SK-N-SH treated with all-trans-retinoic acid at 6 μM for 48 hours (cell line): Measurements from ENCODE around the gene RILPL1.
A peak's percentile ranks its signal among the peaks of the same experiment; 100 is the strongest.
"Not testable (repeated sequence)": the region's sequence is repeated elsewhere in the genome, so short reads cannot be mapped to it uniquely, and the experiment has no call there.

Experiments
- ATAC-seq: fragments of 200-7000 bp; cut with Tn5 transposase; 3 replicates; pipeline ENCODE4 v1.9.1; 2020; ENCODE audit warnings: mild to moderate bottlenecking, moderate library complexity
- BACH2 ChIP-seq: fragments of 250-450 bp; sonication (Bioruptor Pico); IDR thresholded peaks from 2 replicates; pipeline ENCODE4 v1.9.0; 2021; ENCODE audit warnings: mild to moderate bottlenecking, borderline replicate concordance
- CSDC2 ChIP-seq: fragments of 250-450 bp; sonication (Bioruptor Pico); IDR thresholded peaks from 2 replicates; pipeline ENCODE4 v1.5.0; 2020; ENCODE audit warnings: mild to moderate bottlenecking, moderate library complexity
- ESRRG ChIP-seq: fragments of 250-450 bp; sonication (Bioruptor Pico); IDR thresholded peaks from 2 replicates; pipeline ENCODE4 v1.6.1; 2021; ENCODE audit warnings: mild to moderate bottlenecking
- GLIS3 ChIP-seq: fragments of 250-450 bp; sonication (Bioruptor Pico); IDR thresholded peaks from 2 replicates; pipeline ENCODE4 v1.5.0; 2020; ENCODE audit warnings: mild to moderate bottlenecking, moderate library complexity
- ISL1 ChIP-seq: fragments of 250-450 bp; sonication (Bioruptor Pico); IDR thresholded peaks from 2 replicates; pipeline ENCODE4 v2.1.2; 2022; ENCODE audit warnings: mild to moderate bottlenecking, moderate library complexity
- OSR1 ChIP-seq: fragments of 250-450 bp; sonication (Bioruptor Pico); IDR thresholded peaks from 2 replicates; pipeline ENCODE4 v1.8.0; 2022; ENCODE audit warnings: moderate library complexity, mild to moderate bottlenecking, inconsistent platforms
- PATZ1 ChIP-seq: fragments of 250-450 bp; sonication (Bioruptor Pico); IDR thresholded peaks from 2 replicates; pipeline ENCODE4 v1.8.0; 2020; ENCODE audit warnings: mild to moderate bottlenecking, moderate library complexity, borderline replicate concordance
- PPARA ChIP-seq: fragments of 250-450 bp; sonication (Bioruptor Pico); IDR thresholded peaks from 2 replicates; pipeline ENCODE4 v1.5.0; 2020; ENCODE audit warnings: mild to moderate bottlenecking, borderline replicate concordance
- RARB ChIP-seq: fragments of 250-450 bp; sonication (Bioruptor Pico); IDR thresholded peaks from 2 replicates; pipeline ENCODE4 v1.8.0; 2021; ENCODE audit warnings: mild to moderate bottlenecking, moderate library complexity
- SNAI2 ChIP-seq: fragments of 250-450 bp; sonication (Bioruptor Pico); IDR thresholded peaks from 2 replicates; pipeline ENCODE4 v1.5.0; 2020; ENCODE audit warnings: mild to moderate bottlenecking, moderate library complexity
- TCF4 ChIP-seq: fragments of 250-450 bp; sonication (Bioruptor Pico); IDR thresholded peaks from 2 replicates; pipeline ENCODE4 v1.8.0; 2021; ENCODE audit warnings: mild to moderate bottlenecking, moderate library complexity, borderline replicate concordance
- TOX ChIP-seq: fragments of 250-450 bp; sonication (Bioruptor Pico); IDR thresholded peaks from 2 replicates; pipeline ENCODE4 v1.8.0; 2021; ENCODE audit warnings: mild to moderate bottlenecking, moderate library complexity, borderline replicate concordance
- ZC3H10 ChIP-seq: fragments of 250-450 bp; sonication (Bioruptor Pico); IDR thresholded peaks from 2 replicates; pipeline ENCODE4 v1.5.1; 2021; ENCODE audit warnings: mild to moderate bottlenecking, moderate library complexity
- ZFP3 ChIP-seq: fragments of 250-450 bp; sonication (Bioruptor Pico); IDR thresholded peaks from 2 replicates; pipeline ENCODE4 v1.5.0; 2020; ENCODE audit warnings: mild to moderate bottlenecking, moderate library complexity
- ZFP30 ChIP-seq: fragments of 450-650 bp; formaldehyde crosslinking; IDR thresholded peaks from 2 replicates; pipeline ENCODE4 v1.5.0; 2022; ENCODE audit warnings: mild to moderate bottlenecking, moderate library complexity
- ZNF565 ChIP-seq: fragments of 450-650 bp; formaldehyde crosslinking; conservative IDR thresholded peaks from 2 replicates; pipeline ENCODE4 v1.5.0; 2020; ENCODE audit warnings: low read depth, mild to moderate bottlenecking, moderate library complexity
- ZNF70 ChIP-seq: fragments of 450-650 bp; formaldehyde crosslinking; IDR thresholded peaks from 2 replicates; pipeline ENCODE4 v1.5.0; 2020; ENCODE audit warnings: mild to moderate bottlenecking, moderate library complexity
- ZNF8 ChIP-seq: fragments of 450-650 bp; formaldehyde crosslinking; IDR thresholded peaks from 2 replicates; pipeline ENCODE4 v1.5.0; 2020; ENCODE audit warnings: mild to moderate bottlenecking, moderate library complexity
- TF ChIP-seq, protein P1 (sequence below): fragments of 250-450 bp; sonication (Bioruptor Pico); IDR thresholded peaks from 2 replicates; pipeline ENCODE4 v1.5.0; 2020; ENCODE audit warnings: mild to moderate bottlenecking, moderate library complexity
- TF ChIP-seq, protein P2 (sequence below): fragments of 250-450 bp; sonication (Bioruptor Pico); IDR thresholded peaks from 2 replicates; pipeline ENCODE4 v1.8.0; 2021; ENCODE audit warnings: low read depth, mild to moderate bottlenecking, moderate library complexity, borderline replicate concordance
- TF ChIP-seq, protein P3 (sequence below): fragments of 250-450 bp; sonication (Bioruptor Pico); IDR thresholded peaks from 2 replicates; pipeline ENCODE4 v1.5.1; 2020; ENCODE audit warnings: low read depth, mild to moderate bottlenecking, moderate library complexity

The RILPL1 gene

GRCh38 chr12:123483602-123484248, 49.8 kb downstream of the RILPL1 start:
- no peak for TF ChIP-seq TOX (CRISPR knock-in tag)
- no peak for TF ChIP-seq ZNF70 (CRISPR knock-in tag)
- no peak for TF ChIP-seq SNAI2 (CRISPR knock-in tag)
- TF ChIP-seq TCF4 (CRISPR knock-in tag) = no peak
- TF ChIP-seq, protein P1, sequence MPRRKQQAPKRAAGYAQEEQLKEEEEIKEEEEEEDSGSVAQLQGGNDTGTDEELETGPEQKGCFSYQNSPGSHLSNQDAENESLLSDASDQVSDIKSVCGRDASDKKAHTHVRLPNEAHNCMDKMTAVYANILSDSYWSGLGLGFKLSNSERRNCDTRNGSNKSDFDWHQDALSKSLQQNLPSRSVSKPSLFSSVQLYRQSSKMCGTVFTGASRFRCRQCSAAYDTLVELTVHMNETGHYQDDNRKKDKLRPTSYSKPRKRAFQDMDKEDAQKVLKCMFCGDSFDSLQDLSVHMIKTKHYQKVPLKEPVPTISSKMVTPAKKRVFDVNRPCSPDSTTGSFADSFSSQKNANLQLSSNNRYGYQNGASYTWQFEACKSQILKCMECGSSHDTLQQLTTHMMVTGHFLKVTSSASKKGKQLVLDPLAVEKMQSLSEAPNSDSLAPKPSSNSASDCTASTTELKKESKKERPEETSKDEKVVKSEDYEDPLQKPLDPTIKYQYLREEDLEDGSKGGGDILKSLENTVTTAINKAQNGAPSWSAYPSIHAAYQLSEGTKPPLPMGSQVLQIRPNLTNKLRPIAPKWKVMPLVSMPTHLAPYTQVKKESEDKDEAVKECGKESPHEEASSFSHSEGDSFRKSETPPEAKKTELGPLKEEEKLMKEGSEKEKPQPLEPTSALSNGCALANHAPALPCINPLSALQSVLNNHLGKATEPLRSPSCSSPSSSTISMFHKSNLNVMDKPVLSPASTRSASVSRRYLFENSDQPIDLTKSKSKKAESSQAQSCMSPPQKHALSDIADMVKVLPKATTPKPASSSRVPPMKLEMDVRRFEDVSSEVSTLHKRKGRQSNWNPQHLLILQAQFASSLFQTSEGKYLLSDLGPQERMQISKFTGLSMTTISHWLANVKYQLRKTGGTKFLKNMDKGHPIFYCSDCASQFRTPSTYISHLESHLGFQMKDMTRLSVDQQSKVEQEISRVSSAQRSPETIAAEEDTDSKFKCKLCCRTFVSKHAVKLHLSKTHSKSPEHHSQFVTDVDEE (CRISPR knock-in tag) = no peak
- TF ChIP-seq ZNF565 (CRISPR knock-in tag) = no peak
- TF ChIP-seq OSR1 (CRISPR knock-in tag) = no peak
- TF ChIP-seq, protein P2, sequence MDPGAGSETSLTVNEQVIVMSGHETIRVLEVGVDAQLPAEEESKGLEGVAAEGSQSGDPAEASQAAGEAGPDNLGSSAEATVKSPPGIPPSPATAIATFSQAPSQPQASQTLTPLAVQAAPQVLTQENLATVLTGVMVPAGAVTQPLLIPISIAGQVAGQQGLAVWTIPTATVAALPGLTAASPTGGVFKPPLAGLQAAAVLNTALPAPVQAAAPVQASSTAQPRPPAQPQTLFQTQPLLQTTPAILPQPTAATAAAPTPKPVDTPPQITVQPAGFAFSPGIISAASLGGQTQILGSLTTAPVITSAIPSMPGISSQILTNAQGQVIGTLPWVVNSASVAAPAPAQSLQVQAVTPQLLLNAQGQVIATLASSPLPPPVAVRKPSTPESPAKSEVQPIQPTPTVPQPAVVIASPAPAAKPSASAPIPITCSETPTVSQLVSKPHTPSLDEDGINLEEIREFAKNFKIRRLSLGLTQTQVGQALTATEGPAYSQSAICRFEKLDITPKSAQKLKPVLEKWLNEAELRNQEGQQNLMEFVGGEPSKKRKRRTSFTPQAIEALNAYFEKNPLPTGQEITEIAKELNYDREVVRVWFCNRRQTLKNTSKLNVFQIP = no peak
- TF ChIP-seq ZFP3 (CRISPR knock-in tag) = no peak
- TF ChIP-seq PATZ1 (CRISPR knock-in tag) = no peak
- TF ChIP-seq CSDC2 (CRISPR knock-in tag) = no peak
- TF ChIP-seq, all 23 proteins: peak for 0
- no peak for ATAC-seq

- no peak for ATAC-seq
- TF ChIP-seq CSDC2 (CRISPR knock-in tag) (no peak), BACH2 (CRISPR knock-in tag) (no peak), TCF4 (CRISPR knock-in tag) (no peak), ZNF70 (CRISPR knock-in tag) (no peak)
- TF ChIP-seq, protein P1 (CRISPR knock-in tag) = no peak
These were observed 50.6 kb downstream of the RILPL1 start for GRCh38 chr12:123482876-123483275.

DNA sequence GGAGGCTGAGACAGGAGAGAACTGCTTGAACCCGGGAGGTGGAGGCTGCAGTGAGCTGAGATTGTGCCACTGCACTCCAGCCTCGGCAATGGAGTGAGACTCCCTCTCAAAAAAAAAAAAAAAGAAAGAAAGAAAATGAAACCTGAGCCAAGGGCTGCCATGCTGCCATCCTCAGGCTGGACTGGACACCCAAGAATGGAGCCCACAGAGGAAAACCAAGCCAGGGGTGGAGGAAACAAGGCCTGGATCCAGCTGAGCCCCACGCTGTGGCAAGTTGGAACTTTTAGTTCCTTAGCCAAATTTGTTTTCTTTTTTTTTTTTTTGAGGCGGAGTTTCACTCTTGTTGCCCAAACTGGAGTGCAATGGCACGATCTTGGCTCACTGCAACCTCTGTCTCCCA, 52.3 kb downstream of the RILPL1 start:
- not testable (repeated sequence) for ATAC-seq

DNA sequence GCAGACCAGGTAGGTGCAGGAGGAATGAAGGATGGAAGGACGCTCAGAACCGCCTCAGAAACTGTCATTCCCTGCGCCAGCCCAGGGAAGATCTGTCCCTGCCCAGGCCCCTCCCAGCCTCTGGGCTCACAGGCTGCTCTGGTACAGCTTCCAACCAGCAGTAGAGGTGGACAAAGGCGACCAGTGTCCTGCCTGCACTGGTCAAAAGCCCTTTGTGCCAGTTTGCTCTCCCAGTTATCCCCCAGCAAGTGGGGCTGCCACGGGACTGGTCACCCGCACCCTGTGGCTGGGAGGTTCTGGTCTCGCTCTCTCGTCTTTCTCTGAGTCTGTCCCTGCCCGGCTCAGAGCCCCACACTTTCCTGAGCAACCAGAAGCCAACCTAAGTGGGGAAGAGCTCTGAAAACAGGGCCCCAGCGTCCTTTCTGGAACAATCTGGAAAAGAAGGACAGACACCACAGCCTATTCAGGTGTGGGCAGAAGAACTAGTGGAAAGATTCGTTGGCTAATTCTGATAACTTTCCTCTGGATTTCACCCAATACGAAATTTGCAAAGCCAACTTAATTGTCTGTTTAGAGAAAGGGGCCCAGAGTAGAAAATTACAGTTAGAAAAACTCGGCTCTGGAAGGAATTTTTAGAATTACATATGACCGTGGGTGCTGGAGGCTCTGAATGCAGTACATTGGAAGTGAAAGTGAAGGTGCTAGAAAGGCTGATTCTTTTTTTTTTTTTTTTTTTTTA, 53.9 kb downstream of the RILPL1 start:
- peak; percentile 8; the same call in 1 of the 3 replicates for ATAC-seq
- no peak for TF ChIP-seq ZFP3 (CRISPR knock-in tag)
- TF ChIP-seq RARB = no peak
- no peak for TF ChIP-seq SNAI2 (CRISPR knock-in tag)
- TF ChIP-seq PATZ1 (CRISPR knock-in tag) = no peak
- TF ChIP-seq ISL1 (CRISPR knock-in tag) = no peak
- no peak for TF ChIP-seq BACH2 (CRISPR knock-in tag)
- TF ChIP-seq TCF4 (CRISPR knock-in tag) = no peak
- no peak for TF ChIP-seq ZNF565 (CRISPR knock-in tag)
- no peak for TF ChIP-seq ZC3H10 (CRISPR knock-in tag)
- no peak for TF ChIP-seq ESRRG (CRISPR knock-in tag)
- no peak for TF ChIP-seq GLIS3 (CRISPR knock-in tag)
- no peak for TF ChIP-seq ZNF8
- TF ChIP-seq ZFP30 (CRISPR knock-in tag) = no peak
- TF ChIP-seq, protein P3, sequence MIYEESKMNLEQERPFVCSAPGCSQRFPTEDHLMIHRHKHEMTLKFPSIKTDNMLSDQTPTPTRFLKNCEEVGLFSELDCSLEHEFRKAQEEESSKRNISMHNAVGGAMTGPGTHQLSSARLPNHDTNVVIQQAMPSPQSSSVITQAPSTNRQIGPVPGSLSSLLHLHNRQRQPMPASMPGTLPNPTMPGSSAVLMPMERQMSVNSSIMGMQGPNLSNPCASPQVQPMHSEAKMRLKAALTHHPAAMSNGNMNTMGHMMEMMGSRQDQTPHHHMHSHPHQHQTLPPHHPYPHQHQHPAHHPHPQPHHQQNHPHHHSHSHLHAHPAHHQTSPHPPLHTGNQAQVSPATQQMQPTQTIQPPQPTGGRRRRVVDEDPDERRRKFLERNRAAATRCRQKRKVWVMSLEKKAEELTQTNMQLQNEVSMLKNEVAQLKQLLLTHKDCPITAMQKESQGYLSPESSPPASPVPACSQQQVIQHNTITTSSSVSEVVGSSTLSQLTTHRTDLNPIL (CRISPR knock-in tag) = no peak
- no peak for TF ChIP-seq CSDC2 (CRISPR knock-in tag)
- TF ChIP-seq TOX (CRISPR knock-in tag) = no peak
- no peak for TF ChIP-seq PPARA (CRISPR knock-in tag)
- TF ChIP-seq, all 23 proteins: peak for 0
